ENCODE data around the gene CHP1.
"Not testable (repeated sequence)": the region's sequence is repeated elsewhere in the genome, so short reads cannot be mapped to it uniquely, and the experiment has no call there.

The CHP1 gene

DNA sequence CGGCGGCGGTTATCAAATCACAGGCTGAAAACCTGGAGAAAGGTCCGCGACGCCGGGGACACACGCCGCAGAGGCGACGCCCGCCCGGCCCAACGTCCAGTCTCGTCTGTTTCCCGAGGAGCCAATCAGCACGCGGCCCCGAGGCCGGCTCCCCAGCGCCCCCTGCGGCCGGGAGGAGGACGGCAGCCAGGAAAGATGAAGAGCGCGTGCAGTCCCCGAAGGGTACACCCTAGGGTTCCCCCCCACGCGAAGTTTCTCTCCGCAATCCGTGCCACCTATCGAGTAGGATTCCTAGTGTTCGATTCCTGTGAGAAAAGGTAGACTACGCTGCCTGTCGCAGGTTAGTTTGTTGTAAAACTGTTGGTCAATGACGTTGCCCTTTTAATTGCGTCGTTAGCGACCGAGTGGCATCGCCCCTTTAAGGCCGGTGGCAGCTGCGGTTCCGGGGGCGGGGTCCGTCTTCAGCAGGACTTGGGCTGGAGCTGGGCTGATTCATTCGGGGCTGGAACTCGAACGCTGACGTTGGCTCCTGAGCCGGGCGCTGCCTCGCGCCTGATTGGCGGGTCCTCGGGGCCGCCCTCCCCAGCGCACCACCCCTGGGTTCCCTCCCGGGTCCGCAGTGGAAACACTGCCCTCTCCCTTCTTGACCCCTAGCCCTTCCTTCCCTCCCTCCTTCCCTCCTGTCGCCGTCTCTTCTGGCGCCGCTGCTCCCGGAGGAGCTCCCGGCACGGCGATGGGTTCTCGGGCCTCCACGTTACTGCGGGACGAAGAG, at the start of gene CHP1, which contains the start of gene EXD1:
Gene CHP1 (plus strand): TSS at position 619 of the 772 bp plus-strand sequence. CDS start 115 bp downstream, at position 734.
Gene EXD1 (minus strand): TSS at position 108 of the 772 bp plus-strand sequence. CDS start 4,182 bp downstream, outside the sequence.
- peak; percentile 97 for DNase-seq (ENCODE audit: low spot score)

DNA sequence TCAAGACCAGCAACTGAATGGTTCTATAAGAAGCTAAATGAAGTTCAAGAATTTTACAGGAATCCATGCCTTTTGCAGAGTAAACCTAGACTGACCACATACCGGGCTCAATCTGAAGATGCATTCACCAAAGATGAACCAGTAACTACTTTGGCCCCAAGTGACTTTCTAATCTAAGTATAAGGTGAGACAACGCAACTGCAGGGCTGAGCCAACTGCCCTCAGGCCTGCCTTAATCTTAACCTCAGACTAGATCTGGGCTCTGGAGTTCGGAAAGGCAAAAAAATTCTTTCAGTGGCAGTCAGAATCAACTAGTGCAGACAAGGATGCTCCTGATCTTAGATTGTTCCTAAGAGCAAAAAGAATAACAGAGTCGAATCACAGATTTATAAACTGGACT, 48.8 kb upstream of the CHP1 start:
- DNase-seq (ENCODE audit: low spot score), result no peak

DNA sequence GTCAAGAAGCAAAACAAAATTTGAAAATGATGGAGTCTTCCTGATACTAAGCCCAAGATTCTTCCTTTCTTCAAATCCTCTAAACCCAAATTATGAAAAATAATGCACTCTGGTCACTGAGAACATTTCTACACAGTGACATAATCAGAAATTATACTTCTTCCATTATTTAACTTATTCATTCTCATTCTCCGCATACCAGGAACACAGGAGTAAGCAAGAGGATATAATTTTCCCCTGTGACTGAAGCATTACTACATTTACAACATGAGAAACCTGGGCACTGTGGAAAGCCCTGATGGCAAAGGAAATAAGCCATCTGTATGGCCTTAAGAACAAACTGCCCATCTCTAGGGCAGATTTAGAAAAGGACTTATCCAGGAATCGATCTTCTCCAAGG, 47.5 kb upstream of the CHP1 start:
- no peak for DNase-seq (ENCODE audit: low spot score)

DNA sequence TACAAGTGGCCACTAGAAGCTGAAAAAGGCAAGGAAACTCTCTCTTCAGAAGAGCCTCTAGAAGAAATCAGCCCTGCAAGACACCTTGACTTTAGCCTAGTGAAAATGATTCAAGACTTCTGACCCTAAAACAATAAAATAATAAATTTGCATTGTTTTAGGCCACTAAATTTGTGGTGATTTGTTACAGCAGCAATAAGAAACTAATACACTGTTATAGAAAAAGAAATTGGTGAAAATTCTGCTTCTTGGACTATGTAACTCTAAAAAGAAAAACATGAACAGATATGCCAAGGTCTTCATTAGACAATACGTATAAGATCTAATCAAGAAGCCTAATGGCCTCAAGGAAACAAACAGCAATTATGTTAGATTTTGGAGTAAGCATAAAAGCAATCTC, 36.6 kb upstream of the CHP1 start:
- DNase-seq (ENCODE audit: low spot score), result no peak

DNA sequence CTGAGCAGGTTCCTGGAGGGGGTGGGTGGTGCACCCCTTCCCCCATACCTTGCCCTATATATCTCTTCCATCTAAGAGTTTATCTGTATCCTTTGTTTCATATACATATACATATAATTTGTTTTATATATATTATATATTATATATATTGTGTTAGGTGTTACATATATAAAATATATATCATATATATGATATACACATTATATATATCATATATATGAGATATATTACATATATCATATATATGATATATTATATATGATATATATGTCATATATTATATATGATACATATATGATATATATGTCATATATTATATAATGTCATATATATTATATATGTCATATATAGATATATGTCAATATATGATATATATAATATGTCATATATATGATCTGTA, 31.6 kb upstream of the CHP1 start:
- no peak for DNase-seq (ENCODE audit: low spot score)

DNA sequence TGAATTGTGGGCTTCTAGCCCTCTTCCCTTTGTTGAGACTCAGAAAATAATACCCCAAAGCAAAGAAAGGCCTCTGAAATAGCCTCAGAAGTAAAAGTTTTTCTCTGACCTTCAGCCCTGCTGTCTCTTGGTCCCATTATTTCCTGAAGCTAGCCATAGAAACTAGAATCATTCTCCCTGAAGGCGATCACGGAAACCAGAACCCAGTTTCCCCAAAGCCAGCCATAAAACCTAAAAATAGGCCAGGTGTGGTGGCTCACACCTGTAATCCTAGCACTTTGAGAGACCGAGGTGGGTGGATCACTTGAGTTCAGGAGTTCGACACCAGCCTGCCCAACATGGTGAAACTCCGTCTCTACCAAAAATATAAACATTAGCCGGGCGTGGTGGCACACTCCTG, 27.7 kb upstream of the CHP1 start:
- DNase-seq (ENCODE audit: low spot score), result no peak

DNA sequence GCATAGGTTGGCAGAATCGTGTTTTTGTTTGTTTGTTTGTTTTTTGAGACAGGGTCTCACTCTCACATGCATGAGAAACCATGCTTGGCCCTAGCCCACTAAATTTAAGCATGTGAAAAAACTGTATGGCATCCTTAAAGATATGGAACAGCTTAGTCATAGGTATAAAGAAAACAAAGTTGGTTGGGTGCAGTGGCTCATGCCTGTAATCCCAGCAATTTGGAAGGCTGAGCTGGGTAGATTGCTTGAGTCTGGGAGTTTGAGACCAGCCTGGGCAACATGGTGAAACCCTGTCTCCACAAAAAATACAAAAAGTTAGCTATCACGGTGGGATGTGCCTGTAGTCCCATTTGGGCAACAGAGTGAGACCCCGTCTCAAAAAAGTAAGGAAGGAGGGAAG, 25.8 kb upstream of the CHP1 start:
- no peak for DNase-seq (ENCODE audit: low spot score)

DNA sequence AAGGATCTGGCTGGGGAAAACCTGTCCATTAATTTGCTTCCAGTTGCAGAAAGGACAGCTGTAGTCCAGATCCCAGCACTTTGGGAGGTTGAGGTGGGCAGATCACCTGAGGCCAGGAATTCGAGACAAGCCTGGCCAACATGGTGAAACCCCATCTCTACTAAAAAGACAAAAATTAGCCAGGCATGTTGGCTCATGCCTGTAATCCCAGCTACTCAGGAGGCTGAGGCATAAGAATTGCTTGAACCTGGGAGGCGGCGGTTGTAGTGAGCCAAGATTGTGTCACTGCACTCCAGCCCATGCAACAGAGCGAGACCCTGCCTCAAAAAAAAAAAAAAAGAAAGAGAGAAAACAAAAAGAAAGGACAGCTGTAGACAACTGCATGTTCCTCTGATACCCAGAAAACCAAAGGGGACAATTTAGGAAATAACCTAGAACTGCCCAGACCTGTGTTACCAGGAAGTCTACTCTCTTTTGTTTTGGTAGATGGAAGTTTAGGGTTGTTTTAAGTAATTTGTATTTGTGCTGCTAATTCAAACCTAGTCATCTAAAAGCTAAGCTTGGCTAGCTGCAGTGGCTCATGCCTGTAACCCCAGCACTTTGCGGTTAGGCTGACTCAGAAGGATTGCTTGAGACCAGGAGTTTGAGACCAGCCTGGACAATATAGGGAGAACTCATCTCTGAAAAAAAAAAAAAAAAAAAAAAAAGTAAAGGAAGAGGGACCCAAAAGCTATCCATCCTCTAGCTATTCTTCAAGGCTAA, 23.2 kb upstream of the CHP1 start:
- DNase-seq (ENCODE audit: low spot score), result no peak

DNA sequence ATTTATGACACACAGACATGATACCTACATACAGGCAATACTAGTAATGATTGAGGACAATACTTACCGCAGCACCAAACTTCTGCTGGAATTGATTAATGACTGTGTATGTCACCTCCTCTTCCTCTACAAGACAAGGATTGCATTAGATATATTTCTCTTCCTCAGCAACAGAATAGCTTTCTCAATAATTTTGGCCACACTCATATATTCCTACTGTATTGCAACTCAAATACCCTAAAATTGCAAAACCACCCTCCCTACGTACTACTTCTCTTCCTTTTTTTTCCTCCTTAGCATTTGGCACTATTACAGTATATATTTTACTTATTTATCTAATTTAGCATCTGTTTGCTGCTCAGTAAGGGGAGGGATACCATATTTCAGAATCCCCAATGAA, 15.4 kb upstream of the CHP1 start:
- DNase-seq (ENCODE audit: low spot score), result no peak

DNA sequence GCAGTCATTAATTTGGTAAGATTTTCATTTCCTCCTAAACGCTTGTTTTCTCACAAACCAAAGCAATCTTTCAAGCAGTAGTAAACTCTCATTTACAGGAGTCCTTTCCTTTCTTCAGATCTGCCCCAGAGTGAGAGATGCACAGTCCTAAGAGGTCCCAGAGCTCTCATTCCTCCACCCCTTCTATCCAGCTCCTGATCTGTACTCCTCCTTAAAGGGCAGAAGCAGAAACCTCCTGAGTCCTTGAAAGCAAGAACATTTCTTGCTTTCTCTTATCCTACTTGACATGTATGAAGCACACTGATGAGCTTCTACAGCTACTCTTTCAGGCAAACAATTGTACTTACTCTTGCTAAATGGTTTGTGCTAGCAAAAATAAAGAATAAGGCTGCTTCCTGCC, 12.2 kb upstream of the CHP1 start:
- no peak for DNase-seq (ENCODE audit: low spot score)

DNA sequence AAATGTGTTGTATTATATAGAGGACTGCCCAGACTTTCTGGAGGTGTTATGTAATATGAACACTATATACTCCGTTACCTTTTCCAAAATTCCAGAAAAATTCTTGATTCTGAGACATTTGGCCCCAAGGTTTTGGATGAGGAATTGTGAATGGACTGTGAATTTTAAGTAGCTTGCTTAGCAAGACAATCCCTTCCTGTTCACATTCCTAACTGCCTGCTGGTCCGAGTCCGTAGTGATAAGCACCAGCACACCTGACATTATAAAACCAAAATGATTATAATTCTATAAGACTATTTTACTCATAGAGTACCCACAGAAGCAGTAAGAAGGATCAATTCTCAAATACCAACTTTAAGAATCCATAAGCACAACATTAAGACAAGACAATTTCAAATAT, 11.7 kb upstream of the CHP1 start:
- no peak for DNase-seq (ENCODE audit: low spot score)

DNA sequence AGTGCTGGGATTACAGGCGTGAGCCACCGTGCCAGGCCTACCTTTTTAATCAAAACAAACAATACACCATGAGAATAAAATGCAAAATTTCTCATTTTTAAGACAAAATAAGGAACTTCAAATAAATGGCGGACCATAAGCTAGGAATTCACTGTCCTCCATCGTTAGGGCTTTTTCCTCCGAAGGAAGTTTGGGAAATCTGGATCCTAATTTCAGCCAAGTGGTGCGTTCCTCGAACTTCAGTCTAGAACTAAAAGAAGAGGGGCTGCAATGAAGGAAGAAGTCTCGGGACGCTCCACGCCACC, 771 bp upstream of the CHP1 start:
- no peak for DNase-seq (ENCODE audit: low spot score)

DNA sequence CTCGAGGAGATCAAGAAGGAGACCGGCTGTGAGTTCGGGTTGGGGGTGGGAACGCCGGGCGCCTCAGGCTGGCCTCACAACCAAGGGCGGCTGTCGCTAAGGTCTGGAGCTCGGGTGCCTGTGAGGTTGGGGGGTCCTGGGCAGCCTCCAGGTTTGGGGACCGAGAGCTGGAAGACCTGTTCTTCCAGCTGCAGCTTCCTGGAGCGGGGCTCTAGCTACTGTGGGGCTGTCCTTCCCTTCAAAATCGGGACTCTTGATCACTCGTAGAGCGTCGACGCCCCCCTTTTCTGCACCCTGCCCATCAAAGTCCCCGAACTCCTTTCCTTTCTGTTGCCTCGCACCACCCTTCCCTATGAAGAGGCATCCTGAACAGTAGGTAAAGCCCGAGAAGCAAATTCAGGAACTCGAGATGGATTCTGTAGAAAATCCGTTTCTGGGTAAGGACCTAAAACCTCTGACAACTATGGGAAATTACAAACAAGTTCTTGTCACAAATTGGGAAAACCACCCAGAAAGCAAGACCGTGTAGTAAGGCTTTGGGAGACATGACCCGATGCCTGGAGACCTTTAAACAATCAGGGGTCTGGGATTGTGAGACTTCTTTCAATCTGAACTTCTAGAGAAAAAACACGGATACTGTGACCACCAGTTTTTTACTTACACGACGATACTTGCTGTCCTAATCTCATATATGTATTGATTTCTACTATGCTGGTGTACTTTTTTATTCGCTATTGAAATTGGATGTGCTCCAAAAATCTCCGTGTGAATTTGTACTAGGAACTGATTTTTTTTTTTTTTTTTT, 556 bp downstream of the CHP1 start:
- no peak for DNase-seq (ENCODE audit: low spot score)

DNA sequence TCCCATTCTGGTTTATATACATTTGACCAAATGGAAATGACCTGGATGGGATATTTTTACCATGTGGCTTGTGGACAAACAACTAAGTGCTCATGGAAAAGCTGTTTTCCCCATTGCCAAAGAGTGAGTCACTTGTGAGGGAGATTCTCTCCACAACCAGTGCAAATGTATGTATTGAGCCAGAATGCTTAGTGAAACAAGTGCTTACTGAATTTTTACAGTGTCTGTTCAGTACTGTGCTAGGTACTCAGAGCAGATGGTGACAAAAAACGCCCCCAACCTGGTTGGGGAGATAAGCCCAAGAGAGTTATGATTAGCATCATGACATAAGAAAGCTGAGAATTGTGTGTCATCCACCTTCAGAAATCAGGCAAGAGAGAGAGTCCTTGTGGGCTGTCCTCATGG, 2.3 kb downstream of the CHP1 start:
- DNase-seq (ENCODE audit: low spot score), result no peak

DNA sequence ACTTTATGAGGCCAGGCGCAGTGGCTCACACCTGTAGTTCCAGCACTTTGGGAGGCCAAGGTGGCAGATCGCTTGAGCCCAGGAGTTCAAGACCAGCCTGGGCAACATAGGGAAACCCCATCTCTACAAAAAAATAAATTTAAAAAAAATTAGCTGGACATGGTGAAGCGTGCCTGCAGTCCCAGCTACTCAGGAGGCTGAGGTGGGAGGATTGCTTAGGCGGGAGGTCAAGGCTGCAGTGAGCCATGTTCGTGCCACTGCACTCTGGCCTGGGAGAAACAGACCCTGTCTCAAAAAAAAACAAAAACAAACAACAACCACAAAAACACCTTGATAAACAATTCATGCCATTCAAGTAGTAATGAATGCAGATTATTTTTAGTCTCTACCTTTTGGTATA, 4.2 kb downstream of the CHP1 start:
- DNase-seq (ENCODE audit: low spot score), result not testable (repeated sequence)

DNA sequence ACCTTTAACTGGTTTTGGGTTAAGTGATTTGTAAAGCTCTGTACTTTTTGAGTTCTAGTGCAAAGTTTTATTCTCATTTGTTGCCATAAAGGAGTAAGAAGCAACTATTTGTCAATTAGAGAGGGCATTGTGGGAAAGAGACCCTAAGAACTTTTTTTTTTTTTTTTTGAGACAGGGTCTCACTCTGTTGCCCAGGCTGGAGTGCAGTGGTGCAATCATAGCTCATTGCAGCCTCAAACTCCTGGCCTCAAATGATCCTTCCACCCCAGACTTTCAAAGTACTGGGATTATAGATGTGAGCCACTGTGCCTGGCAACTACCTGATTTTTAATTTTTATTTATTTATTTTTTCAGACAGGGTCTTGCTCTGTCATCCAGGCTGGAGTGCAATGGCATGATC, 4.9 kb downstream of the CHP1 start:
- no peak for DNase-seq (ENCODE audit: low spot score)

DNA sequence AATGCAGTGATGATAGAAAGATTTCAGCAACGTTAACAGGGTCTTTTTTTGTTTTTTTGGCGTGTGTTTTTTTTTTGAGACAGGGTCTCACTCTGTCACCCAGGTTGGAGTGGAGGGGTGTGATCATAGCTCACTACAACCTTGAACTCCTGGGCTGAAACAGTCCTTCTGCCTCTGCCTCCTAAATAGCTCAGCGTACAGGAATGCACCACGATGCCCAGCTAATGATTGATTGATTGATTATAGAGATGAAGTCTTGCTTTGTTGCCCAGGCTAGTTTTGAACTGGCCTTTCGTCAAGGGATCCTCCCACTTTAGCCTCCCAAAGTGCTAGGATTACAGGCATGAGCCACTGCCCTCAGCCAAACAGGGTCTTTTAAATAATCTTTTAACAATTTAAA, 7.0 kb downstream of the CHP1 start:
- DNase-seq (ENCODE audit: low spot score), result no peak

DNA sequence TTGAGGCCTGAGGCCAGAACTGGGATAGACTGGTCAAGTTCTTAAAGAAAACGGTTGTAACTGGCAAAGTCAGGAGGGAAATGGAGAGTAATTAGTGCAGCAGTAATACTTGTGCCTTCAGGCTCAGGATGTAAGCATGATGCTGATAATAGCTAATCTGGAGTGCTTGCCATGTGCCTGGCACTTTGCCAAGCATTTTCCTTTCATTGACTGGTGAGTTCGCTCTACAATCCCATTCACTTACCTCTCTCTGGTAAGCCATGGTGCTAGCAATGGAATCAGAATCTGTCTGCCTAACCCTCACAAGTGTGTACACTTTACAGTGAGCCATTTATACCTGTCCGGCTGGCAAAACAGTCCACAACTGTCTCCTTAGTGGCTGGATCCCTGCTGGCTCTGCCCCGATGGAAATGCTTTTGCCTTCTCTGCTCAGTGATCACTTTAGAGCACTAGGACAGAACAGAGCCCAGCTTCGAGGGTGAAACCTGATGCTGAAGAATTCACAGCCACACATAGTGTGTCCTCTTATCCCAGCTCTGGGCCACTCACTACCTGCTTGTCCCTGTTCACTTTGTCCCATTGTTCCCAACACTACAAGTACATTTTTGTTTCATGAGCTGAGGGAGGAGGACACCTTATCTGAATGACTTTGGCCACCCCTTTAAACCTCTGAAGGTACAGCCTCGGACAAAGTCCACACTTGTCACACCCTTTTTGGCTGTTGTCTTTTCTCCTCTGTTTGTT, 10.3 kb downstream of the CHP1 start:
- DNase-seq (ENCODE audit: low spot score), result no peak

DNA sequence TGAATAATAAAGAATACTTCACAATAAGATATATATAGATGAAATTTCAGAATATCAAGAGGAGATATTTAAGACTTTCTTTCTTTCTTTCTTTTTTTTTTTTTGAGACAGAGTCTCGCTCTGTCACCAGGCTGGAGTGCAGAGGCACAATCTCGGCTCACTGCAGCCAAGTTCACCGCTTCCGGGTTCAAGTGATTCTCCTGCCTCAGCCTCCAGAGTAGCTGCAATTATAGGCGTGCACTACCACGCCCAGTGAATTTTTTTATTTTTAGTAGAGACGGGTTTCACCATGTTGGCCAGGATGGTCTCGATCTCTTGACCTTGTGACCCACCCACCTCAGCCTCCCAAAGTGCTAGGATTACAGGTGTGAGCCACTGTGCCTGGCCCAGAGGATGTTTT, 19.7 kb downstream of the CHP1 start:
- DNase-seq (ENCODE audit: low spot score), result not testable (repeated sequence)

DNA sequence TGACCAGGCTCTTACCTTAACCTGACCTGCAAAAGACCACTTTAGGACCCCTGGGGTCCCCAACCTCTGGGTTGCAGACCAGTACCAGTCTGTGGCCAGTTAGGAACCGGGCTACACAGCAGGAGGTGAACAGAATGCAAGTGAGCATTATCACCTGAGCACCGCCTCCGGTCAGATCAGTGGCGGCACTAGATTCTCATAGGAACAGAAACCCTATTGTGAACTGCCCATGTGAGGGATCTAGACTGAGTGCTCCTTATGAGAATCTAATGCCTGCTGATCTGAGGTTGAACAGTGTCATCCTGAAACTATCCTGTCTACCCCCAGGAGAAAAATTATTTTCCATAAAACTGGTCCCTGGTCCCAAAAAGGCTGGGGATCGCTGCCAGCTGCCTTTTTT, 20.3 kb downstream of the CHP1 start:
- no peak for DNase-seq (ENCODE audit: low spot score)

DNA sequence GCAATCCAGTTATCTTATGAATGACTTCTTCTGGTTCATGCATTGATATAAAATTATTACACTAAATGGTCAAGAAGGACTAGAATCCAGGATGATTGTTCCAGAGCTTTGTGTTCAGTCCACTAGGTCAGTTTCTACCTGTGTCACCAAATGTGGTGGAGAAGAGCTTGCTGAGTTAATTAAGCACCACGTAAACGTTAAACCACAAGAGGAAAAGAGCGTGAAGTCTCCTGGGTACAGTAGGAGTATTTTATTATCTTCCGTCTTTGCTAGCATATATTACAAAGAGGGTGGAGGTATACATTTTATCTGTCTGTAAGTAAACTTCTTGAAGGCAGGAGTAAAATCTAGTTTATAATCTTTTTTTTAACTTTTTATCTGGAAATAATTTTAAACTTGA, 23.5 kb downstream of the CHP1 start:
- no peak for DNase-seq (ENCODE audit: low spot score)

DNA sequence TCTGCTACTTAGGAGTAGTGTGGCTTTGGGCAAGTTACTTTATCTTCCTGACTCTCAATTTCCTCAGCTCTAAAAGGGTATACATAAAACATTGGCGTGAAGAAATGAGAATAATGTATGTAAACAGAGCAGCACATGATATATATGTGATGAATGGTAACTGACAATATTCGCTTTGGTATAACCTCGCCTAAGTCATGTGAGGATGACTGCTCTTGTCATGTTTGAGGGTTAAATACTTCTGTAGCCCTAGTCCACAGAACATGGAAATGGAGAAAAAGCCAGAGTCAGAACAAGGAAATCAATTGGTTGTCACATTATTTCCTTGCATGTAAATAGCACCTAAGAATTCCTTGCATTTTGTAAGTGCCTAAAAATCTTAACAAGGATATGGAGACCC, 25.0 kb downstream of the CHP1 start:
- no peak for DNase-seq (ENCODE audit: low spot score)

All from globus pallidus (tissue), 1 donor.